ENCODE data around the gene GALNS.

GALNS gene

DNA sequence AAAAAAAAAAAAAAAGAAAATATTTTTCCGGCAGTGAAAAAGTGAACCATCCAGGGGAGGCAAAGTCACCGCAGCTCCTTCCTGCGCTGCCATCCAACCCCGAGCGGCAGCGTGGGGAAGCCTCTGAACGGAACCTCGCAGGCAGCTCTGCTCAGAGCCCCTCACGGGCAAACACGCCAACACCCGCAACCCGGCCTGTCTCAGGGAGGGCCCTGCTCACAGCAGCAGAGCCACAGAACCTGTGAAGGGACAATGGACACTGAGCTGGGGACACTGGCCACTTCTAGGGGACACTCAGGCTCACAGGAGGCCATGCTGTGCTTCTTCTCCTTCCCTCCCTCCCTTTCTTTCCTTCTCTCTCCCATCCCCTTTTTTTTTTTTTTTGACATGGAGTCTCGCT, 23.7 kb downstream of the GALNS start:
- ChIA-PET CTCF (interaction anchor here (0.7 to 0.9 kb wide), 3 partner anchors 12 to 25 kb away, joined by 3 to 4 read pairs (median 3); no protein-coding TSS in a partner anchor), POLR2A (interaction anchor here (1.3 kb wide), 1 partner anchor 22 kb away, joined by 4 read pairs; no protein-coding TSS in a partner anchor)
- DNase-seq (ENCODE audit: low read depth, low spot score) = no peak
- TF ChIP-seq, protein P1, sequence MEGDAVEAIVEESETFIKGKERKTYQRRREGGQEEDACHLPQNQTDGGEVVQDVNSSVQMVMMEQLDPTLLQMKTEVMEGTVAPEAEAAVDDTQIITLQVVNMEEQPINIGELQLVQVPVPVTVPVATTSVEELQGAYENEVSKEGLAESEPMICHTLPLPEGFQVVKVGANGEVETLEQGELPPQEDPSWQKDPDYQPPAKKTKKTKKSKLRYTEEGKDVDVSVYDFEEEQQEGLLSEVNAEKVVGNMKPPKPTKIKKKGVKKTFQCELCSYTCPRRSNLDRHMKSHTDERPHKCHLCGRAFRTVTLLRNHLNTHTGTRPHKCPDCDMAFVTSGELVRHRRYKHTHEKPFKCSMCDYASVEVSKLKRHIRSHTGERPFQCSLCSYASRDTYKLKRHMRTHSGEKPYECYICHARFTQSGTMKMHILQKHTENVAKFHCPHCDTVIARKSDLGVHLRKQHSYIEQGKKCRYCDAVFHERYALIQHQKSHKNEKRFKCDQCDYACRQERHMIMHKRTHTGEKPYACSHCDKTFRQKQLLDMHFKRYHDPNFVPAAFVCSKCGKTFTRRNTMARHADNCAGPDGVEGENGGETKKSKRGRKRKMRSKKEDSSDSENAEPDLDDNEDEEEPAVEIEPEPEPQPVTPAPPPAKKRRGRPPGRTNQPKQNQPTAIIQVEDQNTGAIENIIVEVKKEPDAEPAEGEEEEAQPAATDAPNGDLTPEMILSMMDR (IDR thresholded peaks at IDR 0.05; ENCODE audit: insufficient read depth, low read length, missing control alignments) = no peak
- H3K4me3 ChIP-seq (ENCODE audit: low read depth, low read length) = no peak overlapping the region

DNA sequence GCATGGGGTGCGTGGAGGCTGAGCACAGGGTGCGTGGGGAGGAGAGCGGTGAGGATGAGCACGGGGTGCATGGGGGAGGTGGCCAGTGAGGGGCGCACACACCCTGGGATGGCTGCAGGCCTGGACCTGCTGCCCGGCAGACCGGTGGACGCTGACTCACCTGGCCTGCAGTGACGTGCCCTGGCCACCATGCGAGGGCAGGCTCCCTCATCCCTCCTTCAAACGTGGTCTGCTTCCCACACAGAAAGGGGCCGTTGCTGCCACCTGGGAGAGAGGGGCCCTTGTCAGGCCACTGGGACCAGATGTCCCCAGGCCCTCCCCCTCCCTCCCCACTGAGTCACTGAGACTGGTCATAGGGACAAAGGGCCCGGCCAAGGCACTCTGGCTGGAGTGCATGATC, 24.9 kb downstream of the GALNS start:
- ChIA-PET CTCF (no interaction called here), POLR2A (no interaction called here)
- TF ChIP-seq, protein P1 (IDR thresholded peaks at IDR 0.05; ENCODE audit: insufficient read depth, low read length, missing control alignments) = no peak
- H3K4me3 ChIP-seq (ENCODE audit: low read depth, low read length) = no peak overlapping the region
- DNase-seq (ENCODE audit: low read depth, low spot score) = no peak

DNA sequence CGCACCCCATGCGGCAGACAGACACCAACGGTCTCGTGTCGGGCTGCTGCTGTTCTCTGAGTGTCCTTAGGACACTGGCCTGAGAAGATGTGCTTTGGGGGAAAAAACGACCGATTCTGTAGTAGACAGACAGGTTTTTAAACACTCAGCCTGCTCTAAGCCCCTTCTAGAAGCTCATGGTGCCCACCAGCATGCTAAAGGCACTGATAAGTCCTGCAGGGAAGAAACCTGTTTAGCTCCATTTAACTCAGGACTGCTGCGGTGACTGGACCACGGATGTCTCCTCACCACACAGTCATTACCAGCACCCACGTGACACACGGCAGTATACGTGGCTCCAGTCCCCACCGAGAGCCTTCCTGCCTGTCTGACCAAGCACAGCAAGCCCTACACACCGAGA, 26.0 kb downstream of the GALNS start:
- ChIA-PET CTCF (interaction anchor here (1.3 to 1.5 kb wide), 3 partner anchors 12 to 16 kb away, joined by 3 to 5 read pairs (median 3); no protein-coding TSS in a partner anchor), POLR2A (no interaction called here)
- TF ChIP-seq, protein P1 (IDR thresholded peaks at IDR 0.05; ENCODE audit: insufficient read depth, low read length, missing control alignments) = no peak
- DNase-seq (ENCODE audit: low read depth, low spot score) = no peak
- no peak overlapping the region for H3K4me3 ChIP-seq (ENCODE audit: low read depth, low read length)

DNA sequence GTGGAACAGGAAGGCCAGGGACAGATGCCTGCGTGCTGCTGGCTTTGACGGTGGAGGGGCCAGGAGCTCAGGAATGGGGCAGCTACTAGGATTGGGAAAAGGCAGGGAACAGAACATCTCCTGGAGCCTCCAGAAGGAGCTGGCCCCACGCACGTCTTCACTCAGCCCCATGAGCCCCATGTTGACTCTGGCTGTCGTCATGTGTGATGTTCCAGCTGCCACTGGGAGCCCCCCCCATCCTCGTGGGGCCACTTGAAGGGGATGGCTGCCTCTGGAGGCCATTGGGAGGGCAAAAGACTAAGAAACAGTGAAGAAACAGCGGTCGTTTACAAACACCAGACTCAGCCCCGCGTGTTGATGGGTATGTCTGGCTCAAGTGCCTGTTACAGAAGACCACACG, 26.5 kb downstream of the GALNS start:
- TF ChIP-seq, protein P1 (IDR thresholded peaks at IDR 0.05; ENCODE audit: insufficient read depth, low read length, missing control alignments) = no peak
- ChIA-PET CTCF (interaction anchor here (1.3 to 1.5 kb wide), 3 partner anchors 12 to 16 kb away, joined by 3 to 5 read pairs (median 3); no protein-coding TSS in a partner anchor), POLR2A (no interaction called here)

DNA sequence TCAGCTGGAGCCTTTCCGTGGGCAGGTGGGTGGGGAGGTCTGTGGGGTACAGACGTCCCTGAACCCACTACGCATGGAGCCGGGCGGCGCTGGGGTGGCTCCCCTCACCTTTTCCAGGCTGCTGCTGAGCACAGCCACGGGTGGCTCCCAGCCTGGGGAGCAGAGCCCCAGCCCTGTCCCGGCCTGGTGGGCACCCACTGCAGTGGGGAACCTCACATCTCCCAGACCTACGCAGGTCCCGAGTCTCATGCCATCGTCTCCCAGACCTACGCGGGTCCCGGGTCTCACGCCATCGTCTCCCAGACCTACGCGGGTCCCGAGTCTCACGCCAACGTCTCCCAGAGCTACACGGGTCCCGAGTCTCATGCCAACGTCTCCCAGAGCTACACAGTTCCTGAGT, 28.0 kb downstream of the GALNS start:
- CTCF ChIA-PET = interaction anchor here (1.2 kb wide), 1 partner anchor 19 kb away, joined by 3 read pairs; no protein-coding TSS in a partner anchor
- no peak overlapping the region for H3K4me3 ChIP-seq (ENCODE audit: low read depth, low read length)
- POLR2A ChIA-PET = no interaction called here
- no peak for DNase-seq (ENCODE audit: low read depth, low spot score)
- TF ChIP-seq, protein P1 (IDR thresholded peaks at IDR 0.05; ENCODE audit: insufficient read depth, low read length, missing control alignments) = no peak

More for the DNA sequence above, 26.5 kb downstream of the GALNS start:
- no peak for DNase-seq (ENCODE audit: low read depth, low spot score)
- H3K4me3 ChIP-seq (ENCODE audit: low read depth, low read length) = no peak overlapping the region

DNA sequence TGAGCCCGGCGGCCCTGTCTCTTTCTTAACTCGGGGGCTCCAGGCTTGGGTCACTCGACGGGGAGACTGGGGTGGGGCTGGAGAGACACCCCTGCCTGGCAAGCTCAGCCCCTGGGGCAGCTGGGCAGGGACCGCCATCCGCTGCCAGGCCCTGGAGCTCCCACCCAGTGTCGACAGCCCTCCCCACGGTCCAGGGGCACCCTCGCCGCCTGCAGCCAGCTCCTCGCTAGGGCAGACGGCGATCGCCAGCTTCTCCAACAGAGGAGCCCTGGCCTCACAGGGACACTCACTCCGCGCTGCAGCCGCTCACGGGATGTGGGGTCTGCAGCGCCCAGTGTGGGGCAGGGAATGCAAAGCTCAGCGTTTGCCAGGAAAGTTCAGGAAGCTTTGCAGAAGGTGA, 29.0 kb downstream of the GALNS start:
- H3K4me3 ChIP-seq (ENCODE audit: low read depth, low read length) = no peak overlapping the region
- POLR2A ChIA-PET = interaction anchor here (0.6 kb wide), 1 partner anchor 22 kb away, joined by 3 read pairs; no protein-coding TSS in a partner anchor
- no peak for DNase-seq (ENCODE audit: low read depth, low spot score)
- TF ChIP-seq, protein P1 (IDR thresholded peaks at IDR 0.05; ENCODE audit: insufficient read depth, low read length, missing control alignments) = no peak
- CTCF ChIA-PET = interaction anchor here (1.1 to 1.2 kb wide), 2 partner anchors 16 to 18 kb away, joined by 3 read pairs; partner anchors contain the start of gene APRT
